CD14-positive monocyte (primary cell): Measurements from ENCODE around the gene PQBP1. TPM values are rescaled to one million over a fixed set of nuclear protein-coding genes. Genes with fewer than 3 reads are reported as not detected.

Experiments
- DNase-seq, 3 donors: peaks; one replicate each; pipeline ENCODE4 v3.0.0-alpha.2; 2011 to 2022
- H2AFZ ChIP-seq: 2 replicates; pipeline ENCODE4 v1.6.0; 2012; ENCODE audit warnings: mild to moderate bottlenecking, low read depth, low read length, inconsistent platforms; ENCODE audit not compliant: insufficient read depth, poor library complexity, severe bottlenecking
- H3K27ac ChIP-seq, 2 donors: 1 replicate in 1 of 2; 2 replicates in 1 of 2; pipeline ENCODE4 v1.5.1; 2012 to 2013; ENCODE audit warnings: low read length in 2 of 2, control low read depth in 1 of 2, inconsistent platforms in 1 of 2, low read depth in 1 of 2, mild to moderate bottlenecking in 1 of 2
- H3K27me3 ChIP-seq, 2 donors: one replicate each; pipeline versions ENCODE4 v1.6.0 to v1.6.1; 2011 to 2013; ENCODE audit warnings: low read length in 2 of 2; ENCODE audit not compliant: control insufficient read depth in 2 of 2, insufficient read depth in 2 of 2
- H3K36me3 ChIP-seq, 2 donors: replicated peaks in 1 of 2; 1 replicate in 1 of 2; 2 replicates in 1 of 2; pipeline versions ENCODE4 v1.5.1 to v1.6.1; 2012 to 2013; ENCODE audit warnings: low read length in 2 of 2, control low read depth in 1 of 2, inconsistent platforms in 1 of 2, mild to moderate bottlenecking in 1 of 2; ENCODE audit not compliant: insufficient read depth in 2 of 2, control insufficient read depth in 1 of 2
- H3K4me1 ChIP-seq, 2 donors: 1 replicate in 1 of 2; 2 replicates in 1 of 2; pipeline versions ENCODE4 v1.5.1 to v1.6.1; 2012 to 2013; ENCODE audit warnings: low read length in 2 of 2, control low read depth in 1 of 2, inconsistent platforms in 1 of 2, mild to moderate bottlenecking in 1 of 2, moderate library complexity in 1 of 2; ENCODE audit not compliant: insufficient read depth in 2 of 2, control insufficient read depth in 1 of 2
- H3K4me2 ChIP-seq: replicated peaks from 2 replicates; pipeline ENCODE3; 2012; ENCODE audit warnings: low read length, moderate library complexity, mild to moderate bottlenecking; ENCODE audit not compliant: poor library complexity, severe bottlenecking; ENCODE audit errors: extremely low read depth
- H3K4me3 ChIP-seq, 3 experiments: fragments of 200-600 bp in 1 of 3; sonication (generic) in 1 of 3; replicated peaks in 1 of 3; 1 replicate in 2 of 3; 2 replicates in 1 of 3; pipeline ENCODE4 v1.5.1; 2011 to 2013; ENCODE audit warnings: low read length in 3 of 3, mild to moderate bottlenecking in 3 of 3, control low read depth in 2 of 3, low read depth in 2 of 3, inconsistent platforms in 1 of 3, moderate library complexity in 1 of 3
- H3K79me2 ChIP-seq: 2 replicates; pipeline ENCODE4 v1.6.0; 2012; ENCODE audit warnings: mild to moderate bottlenecking, control low read depth, inconsistent platforms, low read length, moderate library complexity; ENCODE audit not compliant: insufficient read depth
- H3K9ac ChIP-seq: 2 replicates; pipeline ENCODE4 v1.6.0; 2017; ENCODE audit warnings: low read length, mild to moderate bottlenecking; ENCODE audit not compliant: insufficient read depth, poor library complexity, severe bottlenecking
- H3K9me3 ChIP-seq, 2 donors: replicated peaks in 1 of 2; 1 replicate in 1 of 2; 2 replicates in 1 of 2; pipeline versions ENCODE4 v1.5.1 to v1.6.1; 2012 to 2013; ENCODE audit warnings: low read length in 2 of 2, control low read depth in 1 of 2; ENCODE audit not compliant: control insufficient read depth in 1 of 2, insufficient read depth in 1 of 2
- H4K20me1 ChIP-seq: 2 replicates; pipeline ENCODE4 v1.6.0; 2012; ENCODE audit warnings: mild to moderate bottlenecking, low read length, control low read depth, moderate library complexity; ENCODE audit not compliant: insufficient read depth
- H3K27ac Mint-ChIP-seq, 7 donors: one replicate each; pipeline ENCODE4 v1.8.0; 2020; ENCODE audit warnings: mild to moderate bottlenecking in 7 of 7, mixed read lengths in 7 of 7, moderate library complexity in 6 of 7, inconsistent platforms in 2 of 7
- H3K27me3 Mint-ChIP-seq, 3 donors: one replicate each; pipeline ENCODE4 v1.8.0; 2021 to 2022; ENCODE audit warnings: low read depth in 3 of 3, mild to moderate bottlenecking in 3 of 3, mixed read lengths in 3 of 3, moderate library complexity in 3 of 3, inconsistent platforms in 1 of 3
- H3K36me3 Mint-ChIP-seq, 2 donors: one replicate each; pipeline ENCODE4 v1.8.0; 2020; ENCODE audit warnings: mixed read lengths in 2 of 2, inconsistent platforms in 1 of 2, mild to moderate bottlenecking in 1 of 2
- H3K4me1 Mint-ChIP-seq: one replicate; pipeline ENCODE4 v1.8.0; 2020; ENCODE audit warnings: mild to moderate bottlenecking, mixed read lengths
- H3K4me3 Mint-ChIP-seq, 2 donors: one replicate each; pipeline ENCODE4 v1.8.0; 2020; ENCODE audit warnings: mild to moderate bottlenecking in 2 of 2, mixed read lengths in 2 of 2, moderate library complexity in 1 of 2
- H3K9me3 Mint-ChIP-seq, 7 donors: one replicate each; pipeline ENCODE4 v1.8.0; 2020 to 2022; ENCODE audit warnings: mixed read lengths in 7 of 7, mild to moderate bottlenecking in 6 of 7, moderate library complexity in 6 of 7, inconsistent platforms in 2 of 7
- CTCF ChIP-seq: fragments of 200-600 bp; IDR thresholded peaks from one replicate; pipeline ENCODE4 v1.8.0; 2022; ENCODE audit warnings: antibody characterized with exemption, mild to moderate bottlenecking
- WGBS: methylation state at CpG from one replicate; pipeline ENCODE4 v1.1.5; 2013; ENCODE audit warnings: missing lambda C conversion rate; ENCODE audit not compliant: insufficient coverage; 5-methylcytosine and 5-hydroxymethylcytosine counted together
- intact Hi-C, 2 donors: fragments of 100-400 bp; cut with micrococcal nuclease; formaldehyde crosslinking; loops; one replicate each; pipeline versions ENCODE4 v1.15.0 to v1.15.1; 2023
- polyA plus RNA-seq, 3 donors: library from polyadenylated mRNA; depleted of rRNA in 1 of 3; unstranded in 2 of 3; stranded (reverse) in 1 of 3; fragments of 300-500 nt in 2 of 3; fragments of >200 nt in 1 of 3; fragmentation: Illumina TruSeq in 2 of 3; gene quantifications; 1 replicate in 2 of 3; 2 replicates in 1 of 3; pipeline ENCODE4 v1.2.3, GENCODE V29; 2012 to 2021

The PQBP1 gene
- polyA plus RNA-seq, 3 donors: 71.7 to 129 (median 78.3) TPM

DNA sequence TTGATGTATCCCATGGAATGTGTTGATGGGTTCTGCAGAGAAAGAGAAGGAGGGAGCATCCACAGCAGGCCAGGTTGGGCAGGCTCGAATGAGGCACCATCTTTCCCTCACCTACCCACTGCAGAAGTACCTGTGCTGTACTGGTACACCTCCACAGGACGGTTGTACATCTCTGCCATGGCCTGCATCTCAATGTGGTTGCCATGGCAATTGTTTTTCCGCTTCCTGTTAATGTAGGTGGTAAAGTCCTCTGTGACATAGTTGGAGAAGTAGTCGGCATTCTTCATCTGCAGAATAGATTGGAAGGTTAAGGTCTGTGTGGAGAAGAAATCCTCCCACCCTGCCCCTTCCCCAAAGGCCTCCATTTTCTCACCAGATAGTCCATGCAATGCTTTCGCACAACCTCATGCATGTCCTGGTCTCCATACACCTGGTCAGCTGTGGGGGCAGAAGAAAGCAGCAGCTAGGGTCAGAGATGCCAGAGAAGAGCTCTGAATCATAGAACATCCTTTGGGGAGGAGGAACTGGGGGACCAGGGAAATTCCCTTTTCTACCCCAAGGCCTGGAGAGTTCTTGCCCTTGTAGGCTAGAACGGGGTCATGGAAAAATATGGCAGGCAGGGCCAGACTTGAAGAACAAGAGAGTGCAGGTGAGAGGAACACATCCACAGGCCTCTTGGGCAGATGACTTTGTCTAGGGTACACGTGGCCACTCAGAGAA lies 37.0 kb downstream of the PQBP1 start:
- Histone ChIP-seq H3K79me2 (peaks cover 23% of the 10 kb centered on the region), H3K9ac (no peak overlapping the region), H3K9me3 (no peaks in the 10 kb centered on the region), H3K27ac (peak overlapping the region in 1 of 2 donors; percentile 42), H3K4me2 (no peak overlapping the region), H4K20me1 (peaks cover 9% of the 10 kb centered on the region), H3K4me3 (no peak overlapping the region), H3K36me3 (peaks cover 25 to 39% of the 10 kb centered on the region in 2 donors), H3K4me1 (peaks cover 34 to 39% of the 10 kb centered on the region in 2 donors), H3K27me3 (no peaks in the 10 kb centered on the region), H2AFZ (no peak overlapping the region)
- H3K27ac Mint-ChIP-seq: peak overlapping the region; percentile 35 to 84 (median 65)
- peaks cover 32 to 58% of the 10 kb centered on the region in 2 donors for H3K36me3 Mint-ChIP-seq
- peaks cover 41% of the 10 kb centered on the region for H3K4me1 Mint-ChIP-seq
- peaks cover 0 to 3% (median 1%) of the 10 kb centered on the region in 3 donors for H3K27me3 Mint-ChIP-seq
- WGBS: no CpG with 5 or more reads among the region's 7 CpGs
- H3K4me3 Mint-ChIP-seq: no peak overlapping the region
- no peak for TF ChIP-seq CTCF
- H3K9me3 Mint-ChIP-seq: peaks cover 0 to 5% (median 0%) of the 10 kb centered on the region in 7 donors
- peak in 1 of 3 donors; percentile 48 for DNase-seq
- intact Hi-C loops: no loop called here

GRCh38 chrX:48935301-48935670 lies 37.6 kb downstream of the PQBP1 start:
- WGBS: no CpG with 5 or more reads among the region's 1 CpG
- no peak overlapping the region for H3K9ac ChIP-seq
- Mint-ChIP-seq H3K4me3 (no peak overlapping the region), H3K9me3 (peaks cover 0 to 3% (median 0%) of the 10 kb centered on the region in 7 donors), H3K27me3 (peaks cover 0 to 3% (median 1%) of the 10 kb centered on the region in 3 donors), H3K27ac (peak overlapping the region in 6 of 7 donors; percentile 35 to 81 (median 58)), H3K36me3 (peaks cover 32 to 59% of the 10 kb centered on the region in 2 donors), H3K4me1 (peaks cover 44% of the 10 kb centered on the region)
- no peaks in the 10 kb centered on the region for H3K9me3 ChIP-seq
- H3K4me1 ChIP-seq: peaks cover 39 to 40% of the 10 kb centered on the region in 2 donors
- no peak overlapping the region for H2AFZ ChIP-seq
- H3K79me2 ChIP-seq: peaks cover 29% of the 10 kb centered on the region
- no peak for DNase-seq
- H3K4me3 ChIP-seq: no peak overlapping the region
- no peaks in the 10 kb centered on the region for H3K27me3 ChIP-seq
- intact Hi-C loops: no loop called here
- H3K4me2 ChIP-seq: no peak overlapping the region
- no peak for TF ChIP-seq CTCF
- peaks cover 27 to 39% of the 10 kb centered on the region in 2 donors for H3K36me3 ChIP-seq
- H3K27ac ChIP-seq: peak overlapping the region in 1 of 2 donors; percentile 42
- H4K20me1 ChIP-seq: peaks cover 9% of the 10 kb centered on the region
